Panc1 (cell line): ENCODE measurements around the gene SETMAR. TPM values are rescaled to one million over a fixed set of nuclear protein-coding genes. Genes with fewer than 3 reads are reported as not detected.

Experiments
- ATAC-seq: fragments of 200-7000 bp; cut with Tn5 transposase; 2 replicates; pipeline ENCODE4 v1.9.1; 2020; ENCODE audit warnings: mild to moderate bottlenecking, moderate library complexity
- BruUV-seq: library from RNA; stranded (reverse); fragments of 400-500 nt; replicated peaks from 2 replicates; lab custom pipeline; 2021; lab: Mats Ljungman, UMichigan
- CTCF ChIA-PET: fragments of 300-600 bp; sonication (Branson Sonifier 250); formaldehyde crosslinking; loops from one replicate; lab custom pipeline; 2022; ENCODE audit warnings: antibody characterized with exemption; lab: Charles Lee
- POLR2A ChIA-PET: fragments of 300-600 bp; sonication (Branson Sonifier 250); formaldehyde crosslinking; loops from one replicate; lab custom pipeline; 2022; ENCODE audit warnings: antibody characterized with exemption; lab: Charles Lee
- DNase-seq: peaks from one replicate; pipeline ENCODE4 v3.0.0-alpha.2; 2010; ENCODE audit warnings: low read depth, low spot score
- H3K27ac ChIP-seq: 2 replicates; pipeline ENCODE4 v1.5.1; 2011; ENCODE audit warnings: mild to moderate bottlenecking, low read length, inconsistent platforms
- H3K27me3 ChIP-seq: fragments of 200-500 bp; sonication (Bioruptor generic); 2 replicates; pipeline ENCODE4 v1.6.0; 2014; ENCODE audit warnings: low read length, inconsistent platforms; ENCODE audit not compliant: control insufficient read depth, insufficient read depth
- H3K36me3 ChIP-seq: fragments of 200-500 bp; sonication (Bioruptor generic); 2 replicates; pipeline ENCODE4 v1.5.1; 2014; ENCODE audit warnings: inconsistent platforms, mild to moderate bottlenecking, low read length, moderate library complexity; ENCODE audit not compliant: control insufficient read depth, insufficient read depth
- H3K4me1 ChIP-seq: 2 replicates; pipeline ENCODE4 v1.5.1; 2011; ENCODE audit warnings: inconsistent platforms, mild to moderate bottlenecking, low read length, moderate library complexity; ENCODE audit not compliant: control insufficient read depth, insufficient read depth
- H3K4me3 ChIP-seq, 2 experiments: 2 replicates each; pipeline ENCODE4 v1.5.1; 2011 to 2012; ENCODE audit warnings: low read depth in 2 of 2, low read length in 2 of 2, mild to moderate bottlenecking in 2 of 2, inconsistent platforms in 1 of 2, moderate library complexity in 1 of 2
- H3K9me3 ChIP-seq: fragments of 200-500 bp; sonication (Bioruptor generic); 2 replicates; pipeline ENCODE4 v1.5.1; 2014; ENCODE audit warnings: low read depth, mild to moderate bottlenecking, inconsistent platforms, low read length, moderate library complexity; ENCODE audit not compliant: control insufficient read depth, insufficient read depth
- POLR2AphosphoS5 ChIP-seq: IDR thresholded peaks from 2 replicates; pipeline ENCODE4 v1.6.1; 2012; ENCODE audit warnings: mild to moderate bottlenecking, low read depth, low read length, moderate library complexity
- SIN3A ChIP-seq: IDR thresholded peaks from 2 replicates; pipeline ENCODE4 v1.6.1; 2012; ENCODE audit warnings: low read depth, mild to moderate bottlenecking, low read length, moderate library complexity, borderline replicate concordance; ENCODE audit not compliant: insufficient read depth
- TCF7L2 ChIP-seq: IDR thresholded peaks from 2 replicates; pipeline ENCODE4 v1.6.1; 2011; ENCODE audit warnings: mild to moderate bottlenecking, low read depth, low read length, inconsistent platforms
- in situ Hi-C: cut with HindIII; loops from 2 replicates; pipeline ENCODE4 v1.10.0; 2016; ENCODE audit warnings: low sequenced_read_pairs, low pct_unique_long_range_greater_than_20kb
- intact Hi-C: fragments of 100-400 bp; cut with micrococcal nuclease; formaldehyde crosslinking; loops from one replicate; pipeline ENCODE4 v1.10.0; 2022; ENCODE audit not compliant: unreplicated experiment
- total RNA-seq: library from RNA; stranded (reverse); gene quantifications from one replicate; pipeline ENCODE4 v1.2.1, GENCODE V29; 2021; ENCODE audit not compliant: unreplicated experiment
- TF ChIP-seq, protein P1 (sequence below), 2 experiments: IDR thresholded peaks; 2 replicates each; pipeline ENCODE4 v1.6.1; 2011 to 2012; ENCODE audit warnings: low read depth in 2 of 2, control low read depth in 1 of 2, low read length in 1 of 2, mild to moderate bottlenecking in 1 of 2, moderate library complexity in 1 of 2; ENCODE audit not compliant: insufficient read depth in 1 of 2
- TF ChIP-seq, protein P2 (sequence below): fragments of 450-650 bp; IDR thresholded peaks from 2 replicates; pipeline ENCODE4 v1.5.1; 2017; ENCODE audit warnings: mild to moderate bottlenecking

SETMAR gene
- total RNA-seq, 1 experiment from 2014 or later = 9.6 TPM

DNA sequence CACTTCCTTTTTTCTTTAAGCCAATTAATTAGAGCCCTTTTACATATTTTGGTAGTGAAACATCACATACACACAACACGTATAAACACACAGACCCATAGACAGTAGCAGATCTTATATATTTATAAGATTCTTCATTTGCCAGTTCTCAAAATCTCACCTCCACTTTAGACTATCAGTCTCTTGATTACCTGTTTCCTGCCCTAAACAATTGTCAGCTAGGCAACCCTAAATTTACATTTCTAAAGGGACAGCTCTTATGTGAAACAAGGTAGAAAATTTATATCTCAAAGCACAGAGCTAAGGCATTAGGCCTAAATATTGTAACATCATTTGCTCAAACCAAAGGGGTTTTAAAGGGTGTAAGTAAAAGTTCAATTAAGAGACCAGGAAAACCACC is 28.9 kb downstream of the SETMAR start:
- no peaks in the 10 kb centered on the region for H3K36me3 ChIP-seq
- TF ChIP-seq POLR2AphosphoS5 = no peak
- TF ChIP-seq, protein P1, sequence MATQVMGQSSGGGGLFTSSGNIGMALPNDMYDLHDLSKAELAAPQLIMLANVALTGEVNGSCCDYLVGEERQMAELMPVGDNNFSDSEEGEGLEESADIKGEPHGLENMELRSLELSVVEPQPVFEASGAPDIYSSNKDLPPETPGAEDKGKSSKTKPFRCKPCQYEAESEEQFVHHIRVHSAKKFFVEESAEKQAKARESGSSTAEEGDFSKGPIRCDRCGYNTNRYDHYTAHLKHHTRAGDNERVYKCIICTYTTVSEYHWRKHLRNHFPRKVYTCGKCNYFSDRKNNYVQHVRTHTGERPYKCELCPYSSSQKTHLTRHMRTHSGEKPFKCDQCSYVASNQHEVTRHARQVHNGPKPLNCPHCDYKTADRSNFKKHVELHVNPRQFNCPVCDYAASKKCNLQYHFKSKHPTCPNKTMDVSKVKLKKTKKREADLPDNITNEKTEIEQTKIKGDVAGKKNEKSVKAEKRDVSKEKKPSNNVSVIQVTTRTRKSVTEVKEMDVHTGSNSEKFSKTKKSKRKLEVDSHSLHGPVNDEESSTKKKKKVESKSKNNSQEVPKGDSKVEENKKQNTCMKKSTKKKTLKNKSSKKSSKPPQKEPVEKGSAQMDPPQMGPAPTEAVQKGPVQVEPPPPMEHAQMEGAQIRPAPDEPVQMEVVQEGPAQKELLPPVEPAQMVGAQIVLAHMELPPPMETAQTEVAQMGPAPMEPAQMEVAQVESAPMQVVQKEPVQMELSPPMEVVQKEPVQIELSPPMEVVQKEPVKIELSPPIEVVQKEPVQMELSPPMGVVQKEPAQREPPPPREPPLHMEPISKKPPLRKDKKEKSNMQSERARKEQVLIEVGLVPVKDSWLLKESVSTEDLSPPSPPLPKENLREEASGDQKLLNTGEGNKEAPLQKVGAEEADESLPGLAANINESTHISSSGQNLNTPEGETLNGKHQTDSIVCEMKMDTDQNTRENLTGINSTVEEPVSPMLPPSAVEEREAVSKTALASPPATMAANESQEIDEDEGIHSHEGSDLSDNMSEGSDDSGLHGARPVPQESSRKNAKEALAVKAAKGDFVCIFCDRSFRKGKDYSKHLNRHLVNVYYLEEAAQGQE (IDR thresholded peaks at IDR 0.05; ENCODE audit: insufficient read depth in 1 of 2, low read depth in 2 of 2, low read length in 1 of 2) = no peak
- no peak for TF ChIP-seq SIN3A
- no peak for TF ChIP-seq TCF7L2
- TF ChIP-seq, protein P2, sequence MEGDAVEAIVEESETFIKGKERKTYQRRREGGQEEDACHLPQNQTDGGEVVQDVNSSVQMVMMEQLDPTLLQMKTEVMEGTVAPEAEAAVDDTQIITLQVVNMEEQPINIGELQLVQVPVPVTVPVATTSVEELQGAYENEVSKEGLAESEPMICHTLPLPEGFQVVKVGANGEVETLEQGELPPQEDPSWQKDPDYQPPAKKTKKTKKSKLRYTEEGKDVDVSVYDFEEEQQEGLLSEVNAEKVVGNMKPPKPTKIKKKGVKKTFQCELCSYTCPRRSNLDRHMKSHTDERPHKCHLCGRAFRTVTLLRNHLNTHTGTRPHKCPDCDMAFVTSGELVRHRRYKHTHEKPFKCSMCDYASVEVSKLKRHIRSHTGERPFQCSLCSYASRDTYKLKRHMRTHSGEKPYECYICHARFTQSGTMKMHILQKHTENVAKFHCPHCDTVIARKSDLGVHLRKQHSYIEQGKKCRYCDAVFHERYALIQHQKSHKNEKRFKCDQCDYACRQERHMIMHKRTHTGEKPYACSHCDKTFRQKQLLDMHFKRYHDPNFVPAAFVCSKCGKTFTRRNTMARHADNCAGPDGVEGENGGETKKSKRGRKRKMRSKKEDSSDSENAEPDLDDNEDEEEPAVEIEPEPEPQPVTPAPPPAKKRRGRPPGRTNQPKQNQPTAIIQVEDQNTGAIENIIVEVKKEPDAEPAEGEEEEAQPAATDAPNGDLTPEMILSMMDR = no peak
- no TSS peak for BruUV-seq
- no peak overlapping the region for H3K27ac ChIP-seq
- H3K9me3 ChIP-seq = no peaks in the 10 kb centered on the region
- H3K27me3 ChIP-seq = no peaks in the 10 kb centered on the region
- POLR2A ChIA-PET = no interaction called here
- ATAC-seq = no peak
- CTCF ChIA-PET = no interaction called here
- H3K4me1 ChIP-seq = no peaks in the 10 kb centered on the region
- intact Hi-C loops (no loop called here), in situ Hi-C loops (no loop called here)
- no peak for DNase-seq
- H3K4me3 ChIP-seq = no peak overlapping the region

DNA sequence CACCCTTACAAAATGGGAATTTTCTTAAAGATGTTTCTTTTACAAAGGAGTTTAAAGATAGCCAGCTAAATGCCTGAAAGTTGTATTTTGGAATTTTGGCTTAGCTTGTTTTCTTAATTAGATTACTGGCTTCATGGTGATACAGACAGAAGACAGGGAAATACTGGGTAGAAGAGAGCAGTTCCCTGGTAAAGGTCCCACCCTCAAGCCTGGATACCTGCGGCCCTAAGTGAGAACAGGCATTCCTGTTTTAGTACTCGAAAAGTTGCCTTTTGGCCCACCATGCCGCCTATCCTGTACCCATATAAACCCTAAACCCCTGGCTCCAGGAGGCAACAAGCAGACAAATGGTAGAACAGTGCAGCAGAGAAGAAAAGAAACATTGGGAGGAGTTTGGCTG is 29.4 kb downstream of the SETMAR start:
- H3K27me3 ChIP-seq = no peaks in the 10 kb centered on the region
- TF ChIP-seq SIN3A = no peak
- no peak for TF ChIP-seq TCF7L2
- TF ChIP-seq, protein P1 (IDR thresholded peaks at IDR 0.05; ENCODE audit: insufficient read depth in 1 of 2, low read depth in 2 of 2, low read length in 1 of 2) = no peak
- TF ChIP-seq, protein P2 = no peak
- TF ChIP-seq POLR2AphosphoS5 = no peak
- no TSS peak for BruUV-seq
- ChIA-PET CTCF (no interaction called here), POLR2A (no interaction called here)
- H3K4me1 ChIP-seq = no peaks in the 10 kb centered on the region
- ATAC-seq (no peak), DNase-seq (no peak)
- no peaks in the 10 kb centered on the region for H3K36me3 ChIP-seq
- no peaks in the 10 kb centered on the region for H3K9me3 ChIP-seq
- intact Hi-C loops (no loop called here), in situ Hi-C loops (no loop called here)
- no peak overlapping the region for H3K27ac ChIP-seq
- H3K4me3 ChIP-seq = no peak overlapping the region
